ENCODE data around the gene DNAJB8. TPM values are rescaled to one million over a fixed set of nuclear protein-coding genes. Genes with fewer than 3 reads are reported as not detected.
A peak's percentile ranks its signal among the peaks of the same experiment; 100 is the strongest.

DNAJB8 gene
- total and polyA plus RNA-seq, 3 experiments from 2014 or later, result not detected

- CTCF ChIA-PET, result no interaction called here
- H3K36me3 Mint-ChIP-seq, result no peaks in the 10 kb centered on the region
Observed at GRCh38 chr3:128484404-128485281, 18.0 kb upstream of the DNAJB8 start.

GRCh38 chr3:128483657-128484403, 17.1 kb upstream of the DNAJB8 start:
- no peaks in the 10 kb centered on the region for H3K36me3 Mint-ChIP-seq
- Histone ChIP-seq H3K27me3 (ENCODE audit: insufficient read depth, low read length, poor library complexity, severe bottlenecking) (peaks cover 46% of the 10 kb centered on the region), H3K9me3 (ENCODE audit: low read length) (no peaks in the 10 kb centered on the region), H3K4me1 (ENCODE audit: insufficient read depth, low read length) (peaks cover 18% of the 10 kb centered on the region), H3K4me3 (ENCODE audit: low read length) (peak overlapping the region; percentile 37), H3K36me3 (ENCODE audit: insufficient read depth, low read length) (no peaks in the 10 kb centered on the region), H3K27ac (ENCODE audit: low read depth, low read length) (peak overlapping the region; percentile 70)
- ChIA-PET POLR2A (no interaction called here), CTCF (no interaction called here)
- H3K9me3 Mint-ChIP-seq, result no peaks in the 10 kb centered on the region
- peak overlapping the region in 2 of 8 donors; percentile 53 to 61 for H3K27ac Mint-ChIP-seq
- no peak for DNase-seq
- peaks cover 70 to 76% of the 10 kb centered on the region in 2 donors for H3K27me3 Mint-ChIP-seq
- peak overlapping the region in 6 of 7 donors; percentile 48 to 78 (median 64) for H3K4me3 Mint-ChIP-seq
- peaks cover 15 to 44% (median 21%) of the 10 kb centered on the region in 3 donors for H3K4me1 Mint-ChIP-seq

More at GRCh38 chr3:128484404-128485281, 18.0 kb upstream of the DNAJB8 start:
- H3K9me3 ChIP-seq (ENCODE audit: low read length), result no peaks in the 10 kb centered on the region
- Mint-ChIP-seq H3K4me1 (peaks cover 15 to 46% (median 22%) of the 10 kb centered on the region in 3 donors), H3K27ac (no peak overlapping the region), H3K4me3 (peak overlapping the region in 2 of 7 donors; percentile 19 to 49), H3K27me3 (peaks cover 63 to 74% of the 10 kb centered on the region in 2 donors), H3K9me3 (no peaks in the 10 kb centered on the region)
- peaks cover 52% of the 10 kb centered on the region for H3K27me3 ChIP-seq (ENCODE audit: insufficient read depth, low read length, poor library complexity, severe bottlenecking)
- DNase-seq, result no peak
- H3K27ac ChIP-seq (ENCODE audit: low read depth, low read length), result peak overlapping the region; percentile 70
- H3K36me3 ChIP-seq (ENCODE audit: insufficient read depth, low read length), result no peaks in the 10 kb centered on the region
- H3K4me3 ChIP-seq (ENCODE audit: low read length), result no peak overlapping the region
- POLR2A ChIA-PET, result no interaction called here
- H3K4me1 ChIP-seq (ENCODE audit: insufficient read depth, low read length), result peaks cover 19% of the 10 kb centered on the region

- no peaks in the 10 kb centered on the region for H3K9me3 Mint-ChIP-seq
- peak overlapping the region in 1 of 8 donors; percentile 22 for H3K27ac Mint-ChIP-seq
- peak overlapping the region; percentile 37 for H3K4me3 ChIP-seq (ENCODE audit: low read length)
- H3K27me3 ChIP-seq (ENCODE audit: insufficient read depth, low read length, poor library complexity, severe bottlenecking), result peaks cover 38% of the 10 kb centered on the region
- H3K36me3 ChIP-seq (ENCODE audit: insufficient read depth, low read length), result no peaks in the 10 kb centered on the region
- H3K36me3 Mint-ChIP-seq, result no peaks in the 10 kb centered on the region
- no peak for DNase-seq
- H3K27ac ChIP-seq (ENCODE audit: low read depth, low read length), result peak overlapping the region; percentile 70
- peaks cover 9% of the 10 kb centered on the region for H3K4me1 ChIP-seq (ENCODE audit: insufficient read depth, low read length)
- ChIA-PET POLR2A (no interaction called here), CTCF (interaction anchor here (1.2 to 1.4 kb wide), 2 partner anchors 9 to 14 kb away, joined by 3 to 4 read pairs; no protein-coding TSS in a partner anchor)
- H3K27me3 Mint-ChIP-seq, result peaks cover 69 to 85% of the 10 kb centered on the region in 2 donors
- H3K4me1 Mint-ChIP-seq, result peaks cover 15 to 35% (median 19%) of the 10 kb centered on the region in 3 donors
- peak overlapping the region; percentile 52 to 89 (median 70) for H3K4me3 Mint-ChIP-seq
- H3K9me3 ChIP-seq (ENCODE audit: low read length), result no peaks in the 10 kb centered on the region
Observed at GRCh38 chr3:128482666-128483656, 16.3 kb upstream of the DNAJB8 start.

GRCh38 chr3:128482175-128482574, 15.5 kb upstream of the DNAJB8 start:
- no peaks in the 10 kb centered on the region for H3K36me3 Mint-ChIP-seq

GRCh38 chr3:128481438-128481942, 14.8 kb upstream of the DNAJB8 start:
- H3K27me3 ChIP-seq (ENCODE audit: insufficient read depth, low read length, poor library complexity, severe bottlenecking), result peaks cover 29% of the 10 kb centered on the region
- H3K27ac ChIP-seq (ENCODE audit: low read depth, low read length), result no peak overlapping the region
- no peak overlapping the region for H3K27ac Mint-ChIP-seq
- ChIA-PET POLR2A (no interaction called here), CTCF (no interaction called here)
- no peaks in the 10 kb centered on the region for H3K9me3 ChIP-seq (ENCODE audit: low read length)
- H3K4me3 Mint-ChIP-seq, result no peak overlapping the region
- peaks cover 8% of the 10 kb centered on the region for H3K4me1 ChIP-seq (ENCODE audit: insufficient read depth, low read length)
- H3K36me3 ChIP-seq (ENCODE audit: insufficient read depth, low read length), result no peaks in the 10 kb centered on the region
- no peaks in the 10 kb centered on the region for H3K36me3 Mint-ChIP-seq
- peaks cover 61 to 88% of the 10 kb centered on the region in 2 donors for H3K27me3 Mint-ChIP-seq
- no peak overlapping the region for H3K4me3 ChIP-seq (ENCODE audit: low read length)
- peaks cover 0 to 2% (median 0%) of the 10 kb centered on the region in 5 donors for H3K9me3 Mint-ChIP-seq
- no peak for DNase-seq
- peaks cover 10 to 24% (median 14%) of the 10 kb centered on the region in 3 donors for H3K4me1 Mint-ChIP-seq

More at GRCh38 chr3:128482175-128482574, 15.5 kb upstream of the DNAJB8 start:
- no peaks in the 10 kb centered on the region for H3K36me3 ChIP-seq (ENCODE audit: insufficient read depth, low read length)
- peaks cover 8% of the 10 kb centered on the region for H3K4me1 ChIP-seq (ENCODE audit: insufficient read depth, low read length)
- peaks cover 0 to 2% (median 0%) of the 10 kb centered on the region in 5 donors for H3K9me3 Mint-ChIP-seq
- H3K27ac Mint-ChIP-seq, result no peak overlapping the region
- H3K9me3 ChIP-seq (ENCODE audit: low read length), result no peaks in the 10 kb centered on the region
- peak overlapping the region; percentile 70 for H3K27ac ChIP-seq (ENCODE audit: low read depth, low read length)
- H3K4me3 ChIP-seq (ENCODE audit: low read length), result no peak overlapping the region
- no peak for DNase-seq
- H3K27me3 Mint-ChIP-seq, result peaks cover 67 to 89% of the 10 kb centered on the region in 2 donors
- no peak overlapping the region for H3K4me3 Mint-ChIP-seq
- CTCF ChIA-PET, result interaction anchor here (1.2 to 1.4 kb wide), 2 partner anchors 10 to 15 kb away, joined by 3 to 4 read pairs; no protein-coding TSS in a partner anchor
- peaks cover 35% of the 10 kb centered on the region for H3K27me3 ChIP-seq (ENCODE audit: insufficient read depth, low read length, poor library complexity, severe bottlenecking)
- POLR2A ChIA-PET, result no interaction called here
- H3K4me1 Mint-ChIP-seq, result peaks cover 11 to 31% (median 16%) of the 10 kb centered on the region in 3 donors

GRCh38 chr3:128480717-128481437, 14.2 kb upstream of the DNAJB8 start:
- no peak overlapping the region for H3K4me3 ChIP-seq (ENCODE audit: low read length)
- H3K4me1 ChIP-seq (ENCODE audit: insufficient read depth, low read length), result peaks cover 8% of the 10 kb centered on the region
- ChIA-PET CTCF (interaction anchor here (1.2 kb wide), 1 partner anchor 137 kb away, joined by 3 read pairs; no protein-coding TSS in a partner anchor), POLR2A (no interaction called here)
- Mint-ChIP-seq H3K27me3 (peaks cover 57 to 83% of the 10 kb centered on the region in 2 donors), H3K4me1 (peaks cover 10 to 19% (median 11%) of the 10 kb centered on the region in 3 donors), H3K27ac (no peak overlapping the region), H3K9me3 (peaks cover 0 to 2% (median 0%) of the 10 kb centered on the region in 5 donors), H3K36me3 (no peaks in the 10 kb centered on the region), H3K4me3 (no peak overlapping the region)
- H3K27me3 ChIP-seq (ENCODE audit: insufficient read depth, low read length, poor library complexity, severe bottlenecking), result peaks cover 24% of the 10 kb centered on the region
- no peak overlapping the region for H3K27ac ChIP-seq (ENCODE audit: low read depth, low read length)
- H3K36me3 ChIP-seq (ENCODE audit: insufficient read depth, low read length), result no peaks in the 10 kb centered on the region
- H3K9me3 ChIP-seq (ENCODE audit: low read length), result no peaks in the 10 kb centered on the region
- no peak for DNase-seq

Measured in CD8-positive, alpha-beta memory T cell (primary cell).